Stomach (tissue), 9 donors: ENCODE results near the gene EEF1E1. TPM values are rescaled to one million over a fixed set of nuclear protein-coding genes. Genes with fewer than 3 reads are reported as not detected.

ENCODE experiments used
- DNase-seq, 2 donors: peaks; one replicate each; pipeline versions ENCODE4 v3.0.0 to v3.0.0-alpha.2; 2013 to 2019
- H3K27ac ChIP-seq, 5 donors: fragments of 200-600 bp in 4 of 5; sonication (generic) in 4 of 5; one replicate each; pipeline ENCODE4 v1.5.1; 2013 to 2019; ENCODE audit warnings: mild to moderate bottlenecking in 1 of 5, moderate library complexity in 1 of 5
- H3K27me3 ChIP-seq, 3 donors: fragments of 200-600 bp; sonication (generic); one replicate each; pipeline ENCODE4 v1.5.1; 2017 to 2019; ENCODE audit warnings: mixed run types in 1 of 3
- H3K36me3 ChIP-seq, 4 donors: fragments of 200-600 bp; sonication (generic); 1 replicate in 3 of 4; 2 replicates in 1 of 4; pipeline ENCODE4 v1.5.1; 2016 to 2019
- H3K4me1 ChIP-seq, 4 donors: fragments of 200-600 bp; sonication (generic); one replicate each; pipeline ENCODE4 v1.5.1; 2016 to 2019
- H3K4me3 ChIP-seq, 4 donors: fragments of 200-600 bp; sonication (generic) in 3 of 4; one replicate each; pipeline ENCODE4 v1.5.1; 2016 to 2019; ENCODE audit warnings: mild to moderate bottlenecking in 1 of 4
- H3K9me3 ChIP-seq, 4 donors: fragments of 200-600 bp; sonication (generic); one replicate each; pipeline ENCODE4 v1.5.1; 2016 to 2019
- CTCF ChIP-seq, 7 experiments: fragments of 450-650 bp in 4 of 7; fragments of 200-600 bp in 3 of 7; sonication (generic) in 3 of 7; IDR thresholded peaks; one replicate each; pipeline ENCODE4 v1.5.1; 2016 to 2019; ENCODE audit warnings: antibody characterized with exemption in 7 of 7, control low read depth in 2 of 7, mild to moderate bottlenecking in 1 of 7
- EP300 ChIP-seq: sonication (generic); formaldehyde crosslinking; IDR thresholded peaks from one replicate; pipeline ENCODE4 v1.6.1; 2017; ENCODE audit warnings: antibody characterized with exemption
- POLR2A ChIP-seq, 4 donors: fragments of 450-650 bp; IDR thresholded peaks; one replicate each; pipeline ENCODE4 v1.6.1; 2016; ENCODE audit warnings: antibody characterized with exemption in 4 of 4, control low read depth in 2 of 4, mild to moderate bottlenecking in 1 of 4, moderate library complexity in 1 of 4
- POLR2AphosphoS5 ChIP-seq, 3 donors: sonication (generic); formaldehyde crosslinking; IDR thresholded peaks; one replicate each; pipeline ENCODE4 v1.6.1; 2016; ENCODE audit warnings: antibody characterized with exemption in 3 of 3
- WGBS, 5 donors: extraction: QIAGEN DNeasy Blood & Tissue Kit in 3 of 5; methylation state at CpG; one replicate each; pipeline versions ENCODE4 v1.1.5 to v1.1.7; 2013 to 2018; 5-methylcytosine and 5-hydroxymethylcytosine counted together
- intact Hi-C: fragments of 100-400 bp; cut with DNase I; formaldehyde crosslinking; loops from one replicate; pipeline ENCODE4 v1.15.1; 2023; ENCODE audit warnings: low total_unique reads
- polyA plus RNA-seq, 3 donors: library from polyadenylated mRNA; stranded (reverse); fragments of 200-250 nt; gene quantifications; one replicate each; pipeline ENCODE4 v1.2.3, GENCODE V29; 2013
- total RNA-seq, 5 donors: library from RNA; depleted of rRNA; stranded (reverse); fragments of >200 nt; gene quantifications; one replicate each; pipeline versions ENCODE4 v1.1.0 to v1.2.3, GENCODE V29; 2014 to 2016
- donor health status: healthy with polysubstance abuse.
- donor health status: Bipolar disorder and iron deficiency.
- donor health status: healthy.

The EEF1E1 gene
- total and polyA plus RNA-seq, 8 donors = 0.87 to 51.3 (median 28.4) TPM

- no peak for TF ChIP-seq CTCF (IDR thresholded peaks at IDR 0.05)
- no peak for TF ChIP-seq POLR2A (IDR thresholded peaks at IDR 0.05)
- no peak for TF ChIP-seq POLR2AphosphoS5 (IDR thresholded peaks at IDR 0.05)
- no peak for TF ChIP-seq EP300
- no peaks in the 10 kb centered on the region for H3K36me3 ChIP-seq
- intact Hi-C loops = no loop called here
- H3K4me1 ChIP-seq = peaks cover 5 to 18% (median 10%) of the 10 kb centered on the region in 4 donors
- peaks cover 0 to 27% (median 0%) of the 10 kb centered on the region in 3 donors for H3K27me3 ChIP-seq
- no peaks in the 10 kb centered on the region for H3K9me3 ChIP-seq
- no peak for DNase-seq
- no peak overlapping the region for H3K27ac ChIP-seq
- no peak overlapping the region for H3K4me3 ChIP-seq
Measured at GRCh38 chr6:8105791-8106190, 3.4 kb upstream of the EEF1E1 start.

GRCh38 chr6:8103726-8104125 is 1.4 kb upstream of the EEF1E1 start:
- H3K9me3 ChIP-seq = no peaks in the 10 kb centered on the region
- intact Hi-C loops = no loop called here
- H3K4me1 ChIP-seq = peaks cover 5 to 30% (median 20%) of the 10 kb centered on the region in 4 donors
- H3K27ac ChIP-seq = no peak overlapping the region
- H3K27me3 ChIP-seq = peaks cover 0 to 27% (median 0%) of the 10 kb centered on the region in 3 donors
- H3K4me3 ChIP-seq = no peak overlapping the region
- TF ChIP-seq POLR2AphosphoS5 (IDR thresholded peaks at IDR 0.05) (no peak), CTCF (IDR thresholded peaks at IDR 0.05) (no peak), EP300 (no peak), POLR2A (IDR thresholded peaks at IDR 0.05) (no peak)
- H3K36me3 ChIP-seq = no peaks in the 10 kb centered on the region
- DNase-seq = no peak

- Histone ChIP-seq H3K27ac (no peak overlapping the region), H3K4me3 (peak overlapping the region in 1 of 4 donors; percentile 4), H3K36me3 (peaks cover 6 to 21% (median 20%) of the 10 kb centered on the region in 4 donors), H3K27me3 (no peaks in the 10 kb centered on the region), H3K4me1 (peaks cover 5 to 30% (median 20%) of the 10 kb centered on the region in 4 donors), H3K9me3 (no peaks in the 10 kb centered on the region)
- DNase-seq = no peak
- 56 to 78% (median 72%) methylated on average over 8 of the region's 8 CpGs for WGBS, 5 donors
- intact Hi-C loops = no loop called here
- TF ChIP-seq EP300 = no peak
- TF ChIP-seq CTCF (IDR thresholded peaks at IDR 0.05) = no peak
- no peak for TF ChIP-seq POLR2AphosphoS5 (IDR thresholded peaks at IDR 0.05)
- TF ChIP-seq POLR2A (IDR thresholded peaks at IDR 0.05) = no peak
Measured at GRCh38 chr6:8100159-8100854, 2.0 kb downstream of the EEF1E1 start.

- DNase-seq = no peak
- H3K4me1 ChIP-seq = peaks cover 0 to 2% (median 0%) of the 10 kb centered on the region in 4 donors
- peaks cover 29 to 89% (median 85%) of the 10 kb centered on the region in 4 donors for H3K36me3 ChIP-seq
- no peak overlapping the region for H3K4me3 ChIP-seq
- no peaks in the 10 kb centered on the region for H3K9me3 ChIP-seq
- H3K27me3 ChIP-seq = no peaks in the 10 kb centered on the region
- H3K27ac ChIP-seq = no peak overlapping the region
- whole genome bisulfite sequencing, 5 donors = 96 to 99% (median 96%) methylated on average over 3 of the region's 3 CpGs
- TF ChIP-seq CTCF (IDR thresholded peaks at IDR 0.05) = no peak
- TF ChIP-seq POLR2AphosphoS5 (IDR thresholded peaks at IDR 0.05) = no peak
- TF ChIP-seq EP300 = no peak
- intact Hi-C loops = no loop called here
Measured at GRCh38 chr6:8090650-8091049, 11.7 kb downstream of the EEF1E1 start.
